ENCODE results near the gene PPP6R2. TPM values are rescaled to one million over a fixed set of nuclear protein-coding genes. Genes with fewer than 3 reads are reported as not detected.
"Not testable (repeated sequence)": the region's sequence is repeated elsewhere in the genome, so short reads cannot be mapped to it uniquely, and the experiment has no call there.

Gene PPP6R2
- total RNA-seq, 1 experiment from 2014 or later = 60.6 TPM

GRCh38 chr22:50408311-50408710 is 65.2 kb downstream of the PPP6R2 start:
- Histone ChIP-seq H3K4me3 (no peak overlapping the region), H3K27ac (no peak overlapping the region), H3K36me3 (peaks cover 47% of the 10 kb centered on the region), H3K27me3 (no peaks in the 10 kb centered on the region), H3K4me1 (peaks cover 5% of the 10 kb centered on the region; the same call in 1 of the 2 replicates), H3K9me3 (replicated peaks) (no peaks in the 10 kb centered on the region)
- no peak for DNase-seq

- not testable (repeated sequence) for H3K27me3 ChIP-seq; DNase-seq; H3K4me3 ChIP-seq; H3K27ac ChIP-seq; H3K9me3 ChIP-seq (replicated peaks); H3K4me1 ChIP-seq
- peaks cover 53% of the 10 kb centered on the region for H3K36me3 ChIP-seq
These were observed 65.8 kb downstream of the PPP6R2 start for GRCh38 chr22:50408954-50409353.

- Histone ChIP-seq H3K27me3 (no peaks in the 10 kb centered on the region), H3K4me1 (no peaks in the 10 kb centered on the region), H3K27ac (no peak overlapping the region), H3K36me3 (peaks cover 73% of the 10 kb centered on the region), H3K9me3 (replicated peaks) (no peaks in the 10 kb centered on the region), H3K4me3 (no peak overlapping the region)
- DNase-seq = no peak
These were observed 71.5 kb downstream of the PPP6R2 start for GRCh38 chr22:50414476-50415248.

- no peak overlapping the region for H3K27ac ChIP-seq
- no peaks in the 10 kb centered on the region for H3K27me3 ChIP-seq
- no peaks in the 10 kb centered on the region for H3K9me3 ChIP-seq (replicated peaks)
- no peak for DNase-seq
- H3K36me3 ChIP-seq = peaks cover 75% of the 10 kb centered on the region
- no peaks in the 10 kb centered on the region for H3K4me1 ChIP-seq
- no peak overlapping the region for H3K4me3 ChIP-seq
These were observed 72.3 kb downstream of the PPP6R2 start for GRCh38 chr22:50415426-50415825.

GRCh38 chr22:50416996-50417395 is 73.9 kb downstream of the PPP6R2 start:
- no peaks in the 10 kb centered on the region for H3K9me3 ChIP-seq (replicated peaks)
- H3K36me3 ChIP-seq = peaks cover 83% of the 10 kb centered on the region
- no peak overlapping the region for H3K4me3 ChIP-seq
- H3K27ac ChIP-seq = no peak overlapping the region
- no peak for DNase-seq
- H3K4me1 ChIP-seq = no peaks in the 10 kb centered on the region
- no peaks in the 10 kb centered on the region for H3K27me3 ChIP-seq

GRCh38 chr22:50417411-50418210 is 74.5 kb downstream of the PPP6R2 start:
- no peak for DNase-seq
- H3K9me3 ChIP-seq (replicated peaks) = no peaks in the 10 kb centered on the region
- H3K4me3 ChIP-seq = no peak overlapping the region
- no peak overlapping the region for H3K27ac ChIP-seq
- H3K4me1 ChIP-seq = no peaks in the 10 kb centered on the region
- H3K36me3 ChIP-seq = peaks cover 85% of the 10 kb centered on the region
- H3K27me3 ChIP-seq = no peaks in the 10 kb centered on the region

- no peaks in the 10 kb centered on the region for H3K27me3 ChIP-seq
- H3K36me3 ChIP-seq = peaks cover 89% of the 10 kb centered on the region
- no peak overlapping the region for H3K27ac ChIP-seq
- H3K4me1 ChIP-seq = no peaks in the 10 kb centered on the region
- H3K9me3 ChIP-seq (replicated peaks) = no peaks in the 10 kb centered on the region
- no peak for DNase-seq
- H3K4me3 ChIP-seq = no peak overlapping the region
These were observed 75.5 kb downstream of the PPP6R2 start for GRCh38 chr22:50418624-50419023.

- no peaks in the 10 kb centered on the region for H3K9me3 ChIP-seq (replicated peaks)
- no peak overlapping the region for H3K4me3 ChIP-seq
- no peaks in the 10 kb centered on the region for H3K27me3 ChIP-seq
- peaks cover 89% of the 10 kb centered on the region for H3K36me3 ChIP-seq
- H3K4me1 ChIP-seq = no peaks in the 10 kb centered on the region
- no peak overlapping the region for H3K27ac ChIP-seq
- no peak for DNase-seq
These were observed 76.0 kb downstream of the PPP6R2 start for GRCh38 chr22:50419116-50419515.

- Histone ChIP-seq H3K4me1 (no peaks in the 10 kb centered on the region), H3K36me3 (peaks cover 85% of the 10 kb centered on the region), H3K27me3 (no peaks in the 10 kb centered on the region), H3K9me3 (replicated peaks) (no peaks in the 10 kb centered on the region), H3K4me3 (no peak overlapping the region), H3K27ac (no peak overlapping the region)
- no peak for DNase-seq
These were observed 76.9 kb downstream of the PPP6R2 start for GRCh38 chr22:50420015-50420414.

- no peak overlapping the region for H3K27ac ChIP-seq
These were observed 77.5 kb downstream of the PPP6R2 start for GRCh38 chr22:50420581-50420980.

GRCh38 chr22:50422046-50422445 is 78.9 kb downstream of the PPP6R2 start:
- no peak overlapping the region for H3K27ac ChIP-seq
- DNase-seq = no peak
- no peaks in the 10 kb centered on the region for H3K27me3 ChIP-seq
- H3K36me3 ChIP-seq = peaks cover 82% of the 10 kb centered on the region
- H3K4me3 ChIP-seq = no peak overlapping the region
- no peaks in the 10 kb centered on the region for H3K9me3 ChIP-seq (replicated peaks)
- no peaks in the 10 kb centered on the region for H3K4me1 ChIP-seq

More at GRCh38 chr22:50420581-50420980, 77.5 kb downstream of the PPP6R2 start:
- H3K27me3 ChIP-seq = no peaks in the 10 kb centered on the region
- H3K4me1 ChIP-seq = no peaks in the 10 kb centered on the region
- no peak for DNase-seq
- no peak overlapping the region for H3K4me3 ChIP-seq
- peaks cover 86% of the 10 kb centered on the region for H3K36me3 ChIP-seq
- no peaks in the 10 kb centered on the region for H3K9me3 ChIP-seq (replicated peaks)

GRCh38 chr22:50422961-50423815 is 80.1 kb downstream of the PPP6R2 start:
- DNase-seq = no peak
- Histone ChIP-seq H3K36me3 (peaks cover 83% of the 10 kb centered on the region), H3K4me1 (no peaks in the 10 kb centered on the region), H3K4me3 (no peak overlapping the region), H3K27me3 (no peaks in the 10 kb centered on the region), H3K9me3 (replicated peaks) (no peaks in the 10 kb centered on the region), H3K27ac (no peak overlapping the region)

GRCh38 chr22:50423956-50424355 is 80.8 kb downstream of the PPP6R2 start:
- Histone ChIP-seq H3K4me1 (no peaks in the 10 kb centered on the region), H3K27me3 (no peaks in the 10 kb centered on the region), H3K36me3 (peaks cover 86% of the 10 kb centered on the region), H3K4me3 (no peak overlapping the region), H3K27ac (no peak overlapping the region), H3K9me3 (replicated peaks) (no peaks in the 10 kb centered on the region)
- DNase-seq = no peak

GRCh38 chr22:50425179-50425916 is 82.2 kb downstream of the PPP6R2 start:
- Histone ChIP-seq H3K36me3 (peaks cover 86% of the 10 kb centered on the region), H3K9me3 (replicated peaks) (no peaks in the 10 kb centered on the region), H3K4me1 (no peaks in the 10 kb centered on the region), H3K27me3 (no peaks in the 10 kb centered on the region), H3K4me3 (no peak overlapping the region), H3K27ac (no peak overlapping the region)
- no peak for DNase-seq

All from SJCRH30 (cell line).